ENCODE data around the gene SFXN5. TPM values are rescaled to one million over a fixed set of nuclear protein-coding genes. Genes with fewer than 3 reads are reported as not detected.

SFXN5 gene
- total and polyA plus RNA-seq, 3 donors from 2014 or later, result 24.0 to 32.2 (median 25.4) TPM

- whole genome bisulfite sequencing, 2 donors, result 89 to 97% methylated on average over 6 of the region's 6 CpGs
- H3K27ac ChIP-seq, result no peak overlapping the region
- no peaks in the 10 kb centered on the region for H3K27me3 ChIP-seq
- intact Hi-C loops (cut with DNase I; ENCODE audit: low total_unique reads), result no loop called here
- no peaks in the 10 kb centered on the region for H3K9me3 ChIP-seq
- no peak for TF ChIP-seq POLR2A (IDR thresholded peaks at IDR 0.05)
- H3K4me3 ChIP-seq, result no peak overlapping the region
- DNase-seq, result no peak
- no peaks in the 10 kb centered on the region for H3K36me3 ChIP-seq (ENCODE audit: low read depth, missing control alignments)
- H3K4me1 ChIP-seq, result no peaks in the 10 kb centered on the region
These were observed 80.1 kb downstream of the SFXN5 start for GRCh38 chr2:72991439-72991725.

- WGBS, 2 donors, result 89% methylated on average over 8 to 13 of the region's 13 CpGs
- H3K27me3 ChIP-seq, result no peaks in the 10 kb centered on the region
- no peaks in the 10 kb centered on the region for H3K4me1 ChIP-seq
- H3K4me3 ChIP-seq, result no peak overlapping the region
- DNase-seq, result no peak
- intact Hi-C loops (cut with DNase I; ENCODE audit: low total_unique reads), result no loop called here
- no peak overlapping the region for H3K27ac ChIP-seq
- H3K36me3 ChIP-seq (ENCODE audit: low read depth, missing control alignments), result no peaks in the 10 kb centered on the region
- H3K9me3 ChIP-seq, result no peaks in the 10 kb centered on the region
- no peak for TF ChIP-seq CTCF (IDR thresholded peaks at IDR 0.05)
- TF ChIP-seq POLR2A (IDR thresholded peaks at IDR 0.05), result no peak
These were observed 80.6 kb downstream of the SFXN5 start for GRCh38 chr2:72990695-72991438.

- Histone ChIP-seq H3K4me1 (peaks cover 4% of the 10 kb centered on the region), H3K4me3 (no peak overlapping the region), H3K27ac (no peak overlapping the region), H3K27me3 (no peaks in the 10 kb centered on the region), H3K9me3 (no peaks in the 10 kb centered on the region), H3K36me3 (ENCODE audit: low read depth, missing control alignments) (no peaks in the 10 kb centered on the region)
- intact Hi-C loops (cut with DNase I; ENCODE audit: low total_unique reads), result no loop called here
- WGBS, 2 donors, result 74 to 81% methylated on average over 23 to 24 of the region's 26 CpGs
- TF ChIP-seq POLR2A (IDR thresholded peaks at IDR 0.05) (no peak), CTCF (IDR thresholded peaks at IDR 0.05) (no peak)
- DNase-seq, result peak; percentile 33
These were observed 81.5 kb downstream of the SFXN5 start for GRCh38 chr2:72989770-72990556.

GRCh38 chr2:72988726-72989273, 82.7 kb downstream of the SFXN5 start:
- no peaks in the 10 kb centered on the region for H3K9me3 ChIP-seq
- H3K27ac ChIP-seq, result no peak overlapping the region
- intact Hi-C loops (cut with DNase I; ENCODE audit: low total_unique reads), result no loop called here
- 93 to 95% methylated on average over 9 of the region's 9 CpGs for WGBS, 2 donors
- no peak for DNase-seq
- no peaks in the 10 kb centered on the region for H3K36me3 ChIP-seq (ENCODE audit: low read depth, missing control alignments)
- peaks cover 16% of the 10 kb centered on the region for H3K4me1 ChIP-seq
- no peaks in the 10 kb centered on the region for H3K27me3 ChIP-seq
- TF ChIP-seq POLR2A (IDR thresholded peaks at IDR 0.05) (no peak), CTCF (IDR thresholded peaks at IDR 0.05) (no peak)
- H3K4me3 ChIP-seq, result no peak overlapping the region

GRCh38 chr2:72988041-72988440, 83.5 kb downstream of the SFXN5 start:
- H3K4me1 ChIP-seq, result peaks cover 19% of the 10 kb centered on the region
- H3K36me3 ChIP-seq (ENCODE audit: low read depth, missing control alignments), result no peaks in the 10 kb centered on the region
- H3K4me3 ChIP-seq, result no peak overlapping the region
- TF ChIP-seq CTCF (IDR thresholded peaks at IDR 0.05), result no peak
- TF ChIP-seq POLR2A (IDR thresholded peaks at IDR 0.05), result no peak
- H3K9me3 ChIP-seq, result no peaks in the 10 kb centered on the region
- intact Hi-C loops (cut with DNase I; ENCODE audit: low total_unique reads), result no loop called here
- 83 to 99% methylated on average over 3 of the region's 3 CpGs for WGBS, 2 donors
- no peaks in the 10 kb centered on the region for H3K27me3 ChIP-seq
- no peak for DNase-seq
- no peak overlapping the region for H3K27ac ChIP-seq

Measured in testis (tissue), 3 donors.